HG03039 (cell line): ENCODE data around the gene ZNF518A.

Source experiments
- ATAC-seq: cut with Tn5 transposase; IDR thresholded peaks from one replicate; pipeline ENCODE4 v1.9.1; 2021; ENCODE audit warnings: mild to moderate bottlenecking, moderate library complexity; ENCODE audit not compliant: unreplicated experiment

Gene ZNF518A, protein sequence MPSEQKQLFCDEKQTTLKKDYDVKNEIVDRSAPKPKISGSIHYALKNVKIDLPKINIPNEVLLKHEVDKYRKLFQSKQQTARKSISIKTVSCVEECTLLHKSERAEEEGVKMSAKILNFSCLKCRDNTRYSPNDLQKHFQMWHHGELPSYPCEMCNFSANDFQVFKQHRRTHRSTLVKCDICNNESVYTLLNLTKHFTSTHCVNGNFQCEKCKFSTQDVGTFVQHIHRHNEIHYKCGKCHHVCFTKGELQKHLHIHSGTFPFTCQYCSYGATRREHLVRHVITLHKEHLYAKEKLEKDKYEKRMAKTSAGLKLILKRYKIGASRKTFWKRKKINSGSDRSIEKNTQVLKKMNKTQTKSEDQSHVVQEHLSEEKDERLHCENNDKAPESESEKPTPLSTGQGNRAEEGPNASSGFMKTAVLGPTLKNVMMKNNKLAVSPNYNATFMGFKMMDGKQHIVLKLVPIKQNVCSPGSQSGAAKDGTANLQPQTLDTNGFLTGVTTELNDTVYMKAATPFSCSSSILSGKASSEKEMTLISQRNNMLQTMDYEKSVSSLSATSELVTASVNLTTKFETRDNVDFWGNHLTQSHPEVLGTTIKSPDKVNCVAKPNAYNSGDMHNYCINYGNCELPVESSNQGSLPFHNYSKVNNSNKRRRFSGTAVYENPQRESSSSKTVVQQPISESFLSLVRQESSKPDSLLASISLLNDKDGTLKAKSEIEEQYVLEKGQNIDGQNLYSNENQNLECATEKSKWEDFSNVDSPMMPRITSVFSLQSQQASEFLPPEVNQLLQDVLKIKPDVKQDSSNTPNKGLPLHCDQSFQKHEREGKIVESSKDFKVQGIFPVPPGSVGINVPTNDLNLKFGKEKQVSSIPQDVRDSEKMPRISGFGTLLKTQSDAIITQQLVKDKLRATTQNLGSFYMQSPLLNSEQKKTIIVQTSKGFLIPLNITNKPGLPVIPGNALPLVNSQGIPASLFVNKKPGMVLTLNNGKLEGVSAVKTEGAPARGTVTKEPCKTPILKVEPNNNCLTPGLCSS (N-terminal part only)

DNA sequence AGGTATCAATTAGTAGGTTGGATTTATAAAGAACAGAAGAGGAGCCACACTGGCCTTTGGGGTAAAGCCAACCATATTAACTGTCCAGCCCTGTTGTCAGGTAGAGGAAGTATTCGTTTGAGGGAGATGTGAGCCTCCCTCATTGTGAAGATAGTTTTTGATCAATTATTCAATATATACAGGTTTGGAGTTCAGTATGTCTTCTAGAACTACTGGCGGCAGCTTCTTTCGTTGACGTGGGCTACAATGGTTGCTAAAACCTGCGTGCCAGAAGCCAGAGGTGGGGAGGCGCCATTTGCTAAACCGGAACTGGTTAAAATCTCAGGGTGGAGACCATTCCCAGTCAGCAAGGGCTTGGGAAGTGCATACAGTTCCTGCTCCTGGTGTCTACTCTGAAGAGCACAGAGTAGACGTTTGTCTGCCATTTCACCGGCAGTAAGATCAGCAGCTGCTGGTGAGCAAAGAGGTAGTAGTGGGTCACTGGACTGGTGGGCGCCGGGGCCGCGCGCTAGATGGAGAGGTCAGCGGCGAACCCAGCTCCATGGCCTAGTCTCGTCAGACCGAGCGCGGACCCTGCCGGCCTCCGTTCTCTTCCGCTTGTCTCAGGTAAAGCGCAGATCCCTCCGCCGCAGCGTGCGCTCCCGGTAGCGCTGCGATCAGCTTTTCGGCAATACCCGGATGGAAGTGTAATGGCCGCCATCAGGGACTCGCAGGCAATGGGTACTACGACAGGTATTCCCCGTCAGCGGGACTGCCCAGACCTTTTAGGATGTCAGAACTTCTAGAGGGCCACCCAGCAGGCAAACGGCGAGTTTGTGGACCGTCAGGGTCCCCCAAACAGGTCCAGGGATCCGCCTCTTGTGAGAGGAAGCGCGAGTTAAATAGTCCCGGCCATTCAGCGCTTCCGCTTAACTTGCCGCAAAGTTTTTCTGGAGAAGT lies at the start of gene ZNF518A:
Gene ZNF518A (plus strand): TSS at position 911 of the 939 bp plus-strand sequence. CDS start 26,026 bp downstream, outside the sequence.
- ATAC-seq, result peak; percentile 70

DNA sequence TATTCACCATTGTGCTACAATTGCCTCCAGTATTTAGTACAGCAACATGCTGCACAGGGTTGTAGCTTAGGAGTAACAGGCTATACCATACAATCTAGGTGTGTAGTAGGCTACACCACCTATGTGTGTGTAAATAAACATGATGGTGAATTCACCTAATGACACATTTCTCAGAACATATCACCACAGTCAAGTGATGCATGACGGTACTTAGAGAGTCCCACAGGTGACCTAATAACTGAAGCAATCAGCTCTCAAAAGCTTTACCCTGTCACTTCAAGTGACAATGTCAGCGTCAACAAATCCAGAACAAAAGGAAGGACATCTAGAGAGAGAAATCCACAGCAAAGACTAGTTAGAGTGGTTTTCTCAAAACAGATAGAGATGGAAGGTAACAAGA lies 47.9 kb upstream of the ZNF518A start:
- ATAC-seq, result no peak

DNA sequence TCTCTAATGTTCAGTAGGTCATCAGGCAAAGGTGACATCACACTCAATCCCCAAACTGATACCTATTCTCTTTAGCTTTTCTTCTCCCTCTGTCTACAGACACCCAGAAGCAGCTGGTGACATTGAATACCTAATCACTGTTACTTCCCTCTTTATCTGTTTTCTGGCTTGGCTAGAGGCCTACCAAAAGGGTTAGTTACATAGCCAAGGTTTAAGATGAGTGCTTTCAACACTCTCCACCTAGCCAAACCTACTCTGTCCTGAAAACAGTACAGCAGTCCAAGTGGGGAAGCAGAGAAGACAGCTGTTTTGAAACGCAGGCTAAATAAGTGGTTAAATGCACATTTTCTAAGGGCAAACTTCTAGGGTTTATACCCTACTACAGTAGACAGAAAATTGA lies 47.3 kb upstream of the ZNF518A start:
- no peak for ATAC-seq

DNA sequence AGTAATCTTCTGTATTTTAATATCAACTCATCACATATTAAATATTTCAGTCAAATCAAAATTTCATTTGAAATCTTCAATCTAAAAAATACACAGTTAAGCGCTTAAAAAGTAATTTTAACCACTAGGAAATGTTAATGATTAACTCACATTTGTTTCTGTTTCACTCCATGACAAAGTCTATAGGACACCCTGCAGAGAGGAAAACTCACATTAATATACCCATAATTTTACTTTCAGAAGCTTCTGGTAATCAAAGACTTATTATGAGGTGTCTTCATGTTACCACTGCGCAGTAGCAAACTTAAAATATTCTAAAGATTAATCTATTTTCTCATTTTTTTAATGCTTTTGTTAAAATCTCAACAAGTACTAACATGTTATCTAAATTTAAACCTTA lies 41.0 kb upstream of the ZNF518A start:
- ATAC-seq, result no peak

DNA sequence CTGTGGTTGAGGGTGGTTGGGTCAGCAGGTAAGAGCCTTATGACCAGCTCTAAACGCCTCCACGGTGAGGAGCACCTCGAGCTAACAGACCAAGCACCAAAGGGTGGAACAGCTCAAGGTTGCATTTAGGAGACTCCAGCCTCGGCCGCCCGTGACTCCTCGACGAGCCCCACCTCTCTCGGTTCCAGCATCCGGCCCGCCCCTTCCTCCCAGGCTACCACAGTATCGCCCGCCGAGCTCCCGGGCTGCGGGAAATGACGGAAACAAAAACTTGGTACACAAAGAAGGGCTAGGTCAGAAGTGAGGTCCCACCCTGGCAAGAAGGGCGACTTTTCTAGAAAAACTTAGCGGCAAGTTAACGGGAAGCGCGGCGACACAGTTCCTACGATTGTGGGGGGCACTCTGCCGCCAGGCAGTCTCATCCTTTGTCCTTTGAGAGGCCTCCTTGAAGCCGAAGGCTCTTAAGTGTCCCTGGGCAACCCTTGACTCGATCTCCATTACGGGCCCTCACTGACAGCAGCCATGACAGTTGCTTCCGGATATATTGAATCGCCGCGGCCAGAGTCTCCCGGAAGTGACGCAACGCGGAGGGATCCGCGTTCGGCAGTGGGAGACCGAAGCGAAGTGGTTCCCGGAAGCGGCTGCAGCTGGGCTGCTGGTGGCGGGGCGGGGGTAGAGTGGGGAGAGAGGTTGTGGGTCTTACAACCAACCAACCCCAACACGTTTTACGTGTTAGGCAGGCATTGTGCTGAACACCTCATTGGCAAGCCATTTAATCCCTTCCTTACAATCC lies 40.2 kb upstream of the ZNF518A start:
- ATAC-seq, result peak; percentile 75

DNA sequence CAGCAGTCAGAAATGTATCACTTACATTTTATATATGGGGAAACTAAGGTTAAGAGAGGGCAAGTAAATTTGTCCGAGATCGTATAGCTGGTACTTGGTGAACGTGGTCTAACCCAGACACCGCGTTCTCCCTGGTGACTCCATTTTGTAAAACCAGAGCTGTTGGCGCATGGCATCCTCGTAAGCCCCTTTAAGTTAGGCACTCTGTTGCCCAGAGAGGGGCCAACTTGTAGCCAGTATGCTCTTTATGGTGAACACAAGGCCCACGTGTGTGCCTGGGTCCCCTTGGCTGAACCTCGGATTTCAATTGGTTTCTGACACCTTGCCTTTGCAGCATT lies 39.7 kb upstream of the ZNF518A start:
- no peak for ATAC-seq

DNA sequence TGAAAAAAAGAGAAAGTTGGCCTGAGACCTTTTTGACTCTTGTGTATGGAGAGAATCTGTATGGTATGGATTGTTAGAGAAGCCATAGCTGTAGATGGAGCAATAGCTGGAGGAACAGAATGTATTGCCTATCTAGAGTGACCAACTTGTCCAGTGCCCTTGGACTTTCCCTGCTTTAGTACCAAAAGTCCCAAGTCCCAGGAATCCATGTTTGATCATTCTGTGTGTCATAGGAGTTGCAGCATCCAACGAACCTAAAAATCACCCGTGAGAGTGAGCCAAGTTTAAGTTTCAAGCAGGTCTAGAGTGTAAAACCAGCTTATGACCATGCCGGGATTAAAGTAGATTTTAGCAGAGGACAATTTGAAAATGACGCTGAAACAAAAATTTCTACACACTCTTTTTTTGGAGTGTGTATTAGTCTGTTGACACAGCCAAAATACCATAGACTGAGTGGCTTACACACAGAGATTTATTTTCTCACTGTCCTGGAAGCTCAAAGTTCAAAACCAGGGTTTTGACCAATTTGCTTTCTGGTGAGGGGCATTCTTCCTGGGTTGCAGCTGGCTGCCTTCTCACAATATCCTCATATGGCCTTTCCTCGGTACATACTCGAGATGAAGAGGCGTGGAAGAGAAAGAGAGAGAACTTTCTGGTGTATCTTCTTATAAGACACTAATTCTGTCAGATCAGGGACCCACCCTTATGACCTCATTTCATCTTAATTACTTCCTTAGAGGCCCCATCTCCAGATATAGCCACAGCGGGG lies 36.9 kb upstream of the ZNF518A start:
- ATAC-seq, result no peak

DNA sequence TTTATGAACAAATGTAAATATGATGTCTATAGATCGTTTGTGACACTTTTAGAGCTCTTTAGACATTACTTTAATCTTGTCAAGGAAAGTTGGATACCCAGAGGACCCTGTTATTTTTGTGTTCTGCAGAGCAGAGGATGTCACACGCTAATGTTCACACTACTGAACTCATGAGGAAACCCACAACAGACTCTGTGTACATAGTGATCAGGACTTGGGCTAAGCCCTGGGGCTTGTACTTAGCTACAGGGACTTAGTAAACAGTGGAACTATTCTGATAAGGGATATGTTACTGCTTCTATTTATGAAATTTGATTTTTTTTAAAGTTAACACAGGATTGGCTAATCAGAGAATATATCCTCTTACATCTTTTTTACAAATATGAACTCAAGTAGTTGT lies 36.1 kb upstream of the ZNF518A start:
- ATAC-seq, result no peak

DNA sequence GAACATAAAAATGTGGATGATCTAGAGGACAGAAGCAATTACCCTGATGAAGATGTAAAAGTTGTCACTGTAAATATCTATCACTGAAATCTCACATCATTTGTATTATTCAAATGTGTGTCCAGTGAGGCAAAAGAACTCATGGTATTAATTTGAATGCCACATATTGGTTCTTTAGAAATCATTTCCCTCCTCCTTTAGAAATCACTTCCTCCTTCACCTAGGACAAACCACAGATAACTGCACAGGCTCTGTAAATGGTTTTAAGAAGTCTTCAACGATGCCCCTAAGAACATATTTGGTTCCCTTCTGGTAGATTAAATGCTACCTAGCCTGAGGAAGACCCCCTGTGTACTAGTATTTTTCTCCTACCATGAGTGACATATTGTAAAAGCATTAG lies 33.1 kb upstream of the ZNF518A start:
- no peak for ATAC-seq

DNA sequence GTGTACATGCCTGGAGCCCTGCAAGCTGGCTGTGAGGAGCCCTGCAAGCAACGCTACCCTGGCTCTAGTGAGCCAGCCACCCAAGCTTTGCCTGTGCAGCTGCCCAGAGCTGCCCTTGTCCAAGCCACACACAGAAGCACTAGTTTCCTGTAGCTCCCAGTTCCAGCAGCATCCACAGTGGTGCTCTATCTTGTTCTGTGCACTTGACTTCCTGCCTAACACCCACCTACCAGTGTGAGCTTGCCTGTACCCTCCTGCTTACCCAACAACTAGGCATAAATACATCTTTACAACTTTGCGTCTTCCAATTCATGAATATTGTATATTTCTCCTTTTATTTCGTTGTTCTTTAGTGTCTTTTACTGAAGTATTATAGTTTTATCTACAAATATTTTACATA lies 32.2 kb upstream of the ZNF518A start:
- ATAC-seq, result no peak

DNA sequence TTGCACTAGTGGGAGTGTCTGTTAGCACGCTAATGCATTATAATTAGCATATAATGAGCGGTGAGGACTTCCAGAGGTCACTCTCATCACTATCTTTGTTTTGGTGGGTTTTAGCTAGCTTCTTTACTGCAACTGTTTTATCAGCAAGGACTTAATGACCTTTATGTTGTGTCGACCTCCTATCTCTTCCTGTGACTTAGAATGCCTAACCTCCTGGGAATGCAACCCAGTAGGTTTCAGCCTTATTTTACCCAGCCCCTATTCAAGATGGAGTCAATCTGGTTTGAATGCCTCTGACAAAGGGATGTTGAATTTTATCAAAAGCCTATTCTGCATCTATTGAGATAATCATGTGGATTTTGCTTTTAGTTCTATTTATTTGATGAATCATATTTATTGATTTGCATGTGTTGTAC lies 22.5 kb upstream of the ZNF518A start:
- ATAC-seq, result no peak

DNA sequence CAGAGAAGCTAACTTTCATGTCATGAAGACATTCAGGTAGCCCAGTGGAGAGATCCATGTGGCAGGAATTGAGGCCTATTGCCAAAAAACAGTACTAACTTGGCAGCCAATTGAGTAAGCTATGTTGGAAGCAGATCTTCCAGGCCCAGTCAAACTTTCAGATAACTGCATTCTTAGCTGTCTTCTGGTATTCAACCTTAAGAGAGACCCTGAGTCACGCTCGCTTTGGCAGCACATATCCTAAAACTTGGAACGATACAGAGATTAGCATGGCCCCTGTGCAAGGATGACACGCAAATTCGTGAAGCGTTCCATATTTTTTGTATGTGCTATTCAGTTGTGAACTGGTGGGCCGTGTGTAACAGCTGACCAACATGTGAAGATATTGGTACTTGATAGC lies 17.6 kb upstream of the ZNF518A start:
- no peak for ATAC-seq

DNA sequence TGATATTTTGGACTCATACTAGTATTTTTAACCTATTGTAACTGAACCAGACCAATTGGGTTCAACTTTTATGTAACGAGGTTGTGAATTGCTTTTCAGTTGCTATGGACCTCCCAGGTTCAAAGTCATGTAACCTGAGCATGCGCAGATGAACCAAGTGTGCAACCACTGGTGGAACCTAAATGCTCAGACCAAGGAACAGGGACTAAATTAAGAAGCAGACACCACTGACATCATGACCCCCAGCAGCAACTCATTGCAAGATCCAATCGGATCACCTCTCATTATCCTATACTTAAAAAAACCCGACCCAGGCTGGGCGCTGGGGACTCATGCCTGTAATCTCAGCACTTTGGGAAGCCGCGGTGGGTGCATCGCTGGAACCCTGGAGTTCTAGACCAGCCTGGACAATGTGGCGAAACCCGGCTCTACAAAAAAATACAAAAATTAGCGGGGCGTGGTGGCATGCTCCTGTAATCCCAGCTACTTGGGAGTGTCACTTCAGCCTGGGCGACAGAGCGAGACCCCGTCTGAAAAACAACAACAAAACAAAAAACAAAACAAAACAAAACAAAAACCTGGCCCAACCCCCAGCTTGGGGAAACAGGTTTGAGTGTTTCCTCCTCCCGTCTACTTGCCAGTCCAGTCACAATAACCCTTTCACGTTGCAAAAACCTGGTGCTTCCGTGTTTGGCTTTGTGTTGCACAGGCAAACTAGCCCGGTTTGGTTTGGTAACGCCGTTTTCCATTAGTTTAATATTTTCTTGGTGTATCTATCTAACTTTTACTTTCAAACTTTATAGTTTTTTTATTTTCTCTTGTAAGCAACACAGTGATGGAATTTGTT lies 11.3 kb upstream of the ZNF518A start:
- ATAC-seq, result no peak

DNA sequence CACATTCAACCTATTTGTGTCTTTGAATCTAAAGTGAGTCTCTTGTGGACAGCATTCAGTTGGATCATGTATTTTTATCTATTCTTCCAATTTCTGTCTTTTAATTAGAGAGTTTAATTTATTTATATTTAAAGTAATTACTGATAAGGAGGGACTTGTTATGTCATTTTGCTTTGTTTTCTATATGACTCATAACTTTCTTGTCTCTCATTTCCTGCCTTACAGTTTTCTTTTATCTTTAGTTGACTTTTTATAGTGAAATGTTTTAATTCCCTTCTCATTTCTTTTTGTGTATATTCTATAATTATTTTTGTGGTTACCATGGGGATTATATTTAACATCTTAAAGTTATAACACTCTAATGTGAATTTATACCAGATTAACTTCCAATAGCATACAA lies 7.3 kb upstream of the ZNF518A start:
- ATAC-seq, result no peak

DNA sequence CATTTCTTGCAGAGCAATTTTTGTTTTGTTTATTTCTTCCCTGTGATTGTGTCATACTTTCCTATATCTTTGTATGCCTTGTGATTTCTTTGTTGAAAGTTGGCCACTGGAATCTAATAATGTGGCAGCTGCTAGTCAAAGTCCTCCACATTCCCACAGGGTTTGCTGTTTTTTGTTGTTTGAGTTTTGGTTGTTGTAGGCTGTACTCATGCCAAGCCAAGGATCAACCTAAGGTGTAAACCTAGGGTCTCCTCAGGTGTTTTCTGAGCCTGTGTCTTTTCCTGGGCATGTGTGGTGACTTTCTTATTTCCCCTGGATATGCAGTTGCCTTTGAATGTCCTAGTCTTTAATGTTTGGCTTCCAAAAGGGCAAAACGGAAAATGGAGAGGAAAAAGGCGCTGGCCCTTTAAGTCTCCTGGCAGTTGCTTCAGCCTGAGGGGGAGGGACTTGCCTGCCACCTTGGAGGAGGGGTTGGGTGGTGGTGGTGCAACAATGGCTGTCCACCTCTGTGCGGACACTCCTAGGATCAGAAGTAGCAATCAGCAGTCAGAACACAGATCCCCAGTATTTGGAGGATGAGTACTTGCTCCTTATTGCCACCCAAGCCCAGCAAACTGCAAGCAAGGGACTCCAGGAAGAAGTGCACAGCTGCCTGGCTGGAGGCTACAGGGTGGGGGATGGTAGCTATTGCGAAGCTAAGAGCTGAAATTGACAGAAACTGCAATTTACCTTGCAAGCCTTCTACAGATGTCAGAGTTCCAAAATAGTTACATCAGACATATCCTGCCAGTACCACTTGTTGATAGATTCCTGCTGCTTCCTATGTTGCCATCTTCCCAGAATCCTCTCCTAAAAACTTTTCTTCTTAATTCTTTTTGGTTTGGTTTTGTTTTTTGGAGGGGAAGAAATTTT lies 5.6 kb upstream of the ZNF518A start:
- ATAC-seq, result no peak

DNA sequence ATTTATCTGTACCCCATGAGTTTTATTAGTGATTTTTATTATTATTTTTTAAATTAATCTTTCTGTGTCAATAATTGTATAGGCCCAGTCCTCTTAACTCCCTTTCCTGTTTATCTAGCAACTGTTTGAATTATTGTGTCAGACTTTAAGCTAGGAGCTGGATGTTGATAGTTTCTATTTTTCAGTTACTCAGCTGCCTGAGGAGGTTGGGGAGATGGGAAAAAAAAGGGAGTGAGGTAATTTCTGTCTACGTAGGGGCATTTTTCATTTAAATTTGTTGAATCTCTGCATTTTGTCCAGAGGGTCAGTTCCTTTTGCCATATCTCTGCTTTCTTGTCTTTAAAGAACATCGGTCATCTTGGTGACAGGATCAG lies 5.0 kb upstream of the ZNF518A start:
- ATAC-seq, result no peak

DNA sequence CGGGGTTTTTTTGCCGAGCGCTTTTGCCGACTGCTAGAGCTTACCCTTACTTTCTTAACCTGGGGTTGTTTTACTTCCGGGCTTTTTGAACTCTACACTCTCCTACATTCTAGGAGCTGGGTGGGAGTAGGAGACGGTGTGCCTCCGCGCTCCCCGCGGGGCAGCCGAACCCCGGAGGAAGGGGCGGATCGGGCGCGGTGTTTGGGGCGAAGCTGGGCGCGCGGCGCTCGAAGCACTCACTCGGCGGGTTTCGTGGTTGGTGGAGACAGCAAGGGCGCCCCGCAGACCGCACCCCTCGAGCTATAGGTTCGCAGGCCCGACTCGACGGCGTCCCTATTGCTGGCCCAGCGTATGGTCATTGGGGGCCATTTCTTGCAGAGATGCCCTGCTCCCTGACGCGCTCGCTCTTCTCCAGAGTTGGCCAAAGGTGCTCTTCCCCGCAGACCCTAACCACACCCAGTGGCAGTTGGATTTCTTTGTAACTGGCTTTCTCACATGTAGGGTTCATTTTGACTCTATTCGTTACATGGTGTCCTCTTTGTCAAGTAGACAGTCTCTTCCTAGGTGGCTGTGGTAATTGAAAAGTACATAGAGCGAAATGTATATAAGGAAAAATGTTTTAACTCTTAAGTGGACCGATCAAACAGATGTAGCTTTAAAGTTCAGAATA lies 364 bp downstream of the ZNF518A start:
- peak; percentile 60 for ATAC-seq
